ENCODE data around the gene C3orf70. TPM values are rescaled to one million over a fixed set of nuclear protein-coding genes. Genes with fewer than 3 reads are reported as not detected.

Gene C3orf70
- total RNA-seq, 1 experiment from 2014 or later: 0.12 TPM

- no peak overlapping the region for H3K27ac Mint-ChIP-seq (ENCODE audit: unreplicated experiment)
- H3K27me3 Mint-ChIP-seq (ENCODE audit: unreplicated experiment): peaks cover 9% of the 10 kb centered on the region
- no peak for TF ChIP-seq CTCF (IDR thresholded peaks at IDR 0.05; ENCODE audit: unreplicated experiment)
- DNase-seq: no peak
- no TSS peak for BruUV-seq (replicated peaks)
- H3K9me3 Mint-ChIP-seq (ENCODE audit: low read depth, unreplicated experiment): peaks cover 5% of the 10 kb centered on the region
- H3K4me3 Mint-ChIP-seq (ENCODE audit: low read depth, unreplicated experiment): no peak overlapping the region
- no peaks in the 10 kb centered on the region for H3K36me3 Mint-ChIP-seq (ENCODE audit: insufficient read depth, unreplicated experiment)
- H3K4me1 Mint-ChIP-seq (ENCODE audit: low read depth, unreplicated experiment): no peaks in the 10 kb centered on the region
- intact Hi-C loops (cut with micrococcal nuclease; ENCODE audit: unreplicated experiment): no loop called here
- CTCF ChIA-PET: no interaction called here
Observed at GRCh38 chr3:185058796-185059195, 94.1 kb downstream of the C3orf70 start.

DNA sequence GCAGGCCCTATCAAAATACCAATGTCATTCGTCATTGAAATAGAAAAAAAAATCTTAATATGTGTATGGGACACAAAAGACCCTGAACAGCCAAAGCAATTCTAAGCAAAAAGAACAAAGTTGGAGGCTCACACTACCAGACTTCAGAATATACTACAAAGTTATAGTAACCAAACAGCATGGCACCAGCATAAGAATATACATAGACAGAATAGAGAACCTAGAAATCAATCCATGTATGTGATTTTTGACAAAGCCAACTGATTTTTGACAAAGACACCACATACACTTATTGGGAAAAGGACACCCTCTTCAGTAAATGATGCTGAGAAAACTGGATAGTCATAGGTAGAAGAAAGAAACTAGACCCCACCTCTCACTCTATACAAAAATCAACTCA lies 95.0 kb downstream of the C3orf70 start:
- H3K27me3 Mint-ChIP-seq (ENCODE audit: unreplicated experiment): no peaks in the 10 kb centered on the region
- intact Hi-C loops (cut with micrococcal nuclease; ENCODE audit: unreplicated experiment): no loop called here
- H3K4me1 Mint-ChIP-seq (ENCODE audit: low read depth, unreplicated experiment): no peaks in the 10 kb centered on the region
- no peak for TF ChIP-seq CTCF (IDR thresholded peaks at IDR 0.05; ENCODE audit: unreplicated experiment)
- H3K27ac Mint-ChIP-seq (ENCODE audit: unreplicated experiment): no peak overlapping the region
- H3K36me3 Mint-ChIP-seq (ENCODE audit: insufficient read depth, unreplicated experiment): no peaks in the 10 kb centered on the region
- CTCF ChIA-PET: no interaction called here
- no TSS peak for BruUV-seq (replicated peaks)
- no peak overlapping the region for H3K4me3 Mint-ChIP-seq (ENCODE audit: low read depth, unreplicated experiment)
- peaks cover 5% of the 10 kb centered on the region for H3K9me3 Mint-ChIP-seq (ENCODE audit: low read depth, unreplicated experiment)
- no peak for DNase-seq

- no TSS peak for BruUV-seq (replicated peaks)
- H3K36me3 Mint-ChIP-seq (ENCODE audit: insufficient read depth, unreplicated experiment): no peaks in the 10 kb centered on the region
- peaks cover 5% of the 10 kb centered on the region for H3K9me3 Mint-ChIP-seq (ENCODE audit: low read depth, unreplicated experiment)
- no peaks in the 10 kb centered on the region for H3K27me3 Mint-ChIP-seq (ENCODE audit: unreplicated experiment)
- CTCF ChIA-PET: no interaction called here
- no peaks in the 10 kb centered on the region for H3K4me1 Mint-ChIP-seq (ENCODE audit: low read depth, unreplicated experiment)
- no peak for DNase-seq
- TF ChIP-seq CTCF (IDR thresholded peaks at IDR 0.05; ENCODE audit: unreplicated experiment): no peak
- intact Hi-C loops (cut with micrococcal nuclease; ENCODE audit: unreplicated experiment): no loop called here
- no peak overlapping the region for H3K4me3 Mint-ChIP-seq (ENCODE audit: low read depth, unreplicated experiment)
- H3K27ac Mint-ChIP-seq (ENCODE audit: unreplicated experiment): no peak overlapping the region
Observed at GRCh38 chr3:185056908-185057307, 96.0 kb downstream of the C3orf70 start.

DNA sequence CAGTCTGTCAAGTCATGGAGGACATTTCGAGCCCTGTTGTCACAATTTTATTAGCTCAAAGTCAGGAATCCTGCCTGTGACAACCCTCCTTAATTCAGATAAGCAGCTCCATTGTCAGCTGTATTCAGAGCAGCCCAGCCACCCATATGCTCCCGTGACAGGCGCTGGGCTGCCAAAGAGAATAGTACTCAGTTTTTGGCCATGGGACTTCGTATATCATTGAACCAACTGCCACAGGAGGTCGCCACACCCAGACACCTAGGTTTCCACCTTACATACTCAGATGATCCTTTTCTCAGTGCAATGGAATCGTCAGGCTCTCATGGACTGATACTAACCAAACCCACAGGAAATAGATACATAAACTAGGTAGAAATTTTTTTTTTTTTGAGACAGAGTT lies 100.2 kb downstream of the C3orf70 start:
- no peak for DNase-seq
- intact Hi-C loops (cut with micrococcal nuclease; ENCODE audit: unreplicated experiment): no loop called here
- no TSS peak for BruUV-seq (replicated peaks)
- TF ChIP-seq CTCF (IDR thresholded peaks at IDR 0.05; ENCODE audit: unreplicated experiment): no peak
- Mint-ChIP-seq H3K4me1 (ENCODE audit: low read depth, unreplicated experiment) (no peaks in the 10 kb centered on the region), H3K9me3 (ENCODE audit: low read depth, unreplicated experiment) (no peaks in the 10 kb centered on the region), H3K27ac (ENCODE audit: unreplicated experiment) (no peak overlapping the region), H3K36me3 (ENCODE audit: insufficient read depth, unreplicated experiment) (no peaks in the 10 kb centered on the region), H3K27me3 (ENCODE audit: unreplicated experiment) (no peaks in the 10 kb centered on the region), H3K4me3 (ENCODE audit: low read depth, unreplicated experiment) (no peak overlapping the region)
- CTCF ChIA-PET: no interaction called here
